AG04449 (cell line): ENCODE results near the gene KCNQ5.

Experiments
- CTCF ChIA-PET: fragments of 350-600 bp; formaldehyde crosslinking; extraction: SDS; loops from one replicate; lab custom pipeline; 2021; ENCODE audit warnings: antibody characterized with exemption; lab: Yijun Ruan, JAX
- POLR2A ChIA-PET: fragments of 400-600, 350-600 bp; formaldehyde crosslinking; extraction: SDS; loops from one replicate; lab custom pipeline; 2020; ENCODE audit warnings: antibody characterized with exemption, inconsistent platforms; lab: Yijun Ruan, JAX
- DNase-seq: peaks from one replicate; pipeline ENCODE4 v3.0.0-alpha.2; 2010; ENCODE audit warnings: low read depth, low spot score
- H3K4me3 ChIP-seq: 2 replicates; pipeline ENCODE4 v1.5.1; 2011; ENCODE audit warnings: low read depth, mild to moderate bottlenecking, control low read depth, low read length
- TF ChIP-seq, protein P1 (sequence below): IDR thresholded peaks from one replicate; pipeline ENCODE4 v1.5.1; 2011; ENCODE audit warnings: mild to moderate bottlenecking, moderate library complexity, low read length, control low read depth, inconsistent platforms; ENCODE audit not compliant: insufficient read depth; ENCODE audit errors: missing control alignments

Gene KCNQ5

GRCh38 chr6:72675396-72675795, 53.5 kb downstream of the KCNQ5 start:
- TF ChIP-seq, protein P1, sequence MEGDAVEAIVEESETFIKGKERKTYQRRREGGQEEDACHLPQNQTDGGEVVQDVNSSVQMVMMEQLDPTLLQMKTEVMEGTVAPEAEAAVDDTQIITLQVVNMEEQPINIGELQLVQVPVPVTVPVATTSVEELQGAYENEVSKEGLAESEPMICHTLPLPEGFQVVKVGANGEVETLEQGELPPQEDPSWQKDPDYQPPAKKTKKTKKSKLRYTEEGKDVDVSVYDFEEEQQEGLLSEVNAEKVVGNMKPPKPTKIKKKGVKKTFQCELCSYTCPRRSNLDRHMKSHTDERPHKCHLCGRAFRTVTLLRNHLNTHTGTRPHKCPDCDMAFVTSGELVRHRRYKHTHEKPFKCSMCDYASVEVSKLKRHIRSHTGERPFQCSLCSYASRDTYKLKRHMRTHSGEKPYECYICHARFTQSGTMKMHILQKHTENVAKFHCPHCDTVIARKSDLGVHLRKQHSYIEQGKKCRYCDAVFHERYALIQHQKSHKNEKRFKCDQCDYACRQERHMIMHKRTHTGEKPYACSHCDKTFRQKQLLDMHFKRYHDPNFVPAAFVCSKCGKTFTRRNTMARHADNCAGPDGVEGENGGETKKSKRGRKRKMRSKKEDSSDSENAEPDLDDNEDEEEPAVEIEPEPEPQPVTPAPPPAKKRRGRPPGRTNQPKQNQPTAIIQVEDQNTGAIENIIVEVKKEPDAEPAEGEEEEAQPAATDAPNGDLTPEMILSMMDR = no peak
- no peak overlapping the region for H3K4me3 ChIP-seq
- POLR2A ChIA-PET = no interaction called here
- CTCF ChIA-PET = no interaction called here
- DNase-seq = no peak

DNA sequence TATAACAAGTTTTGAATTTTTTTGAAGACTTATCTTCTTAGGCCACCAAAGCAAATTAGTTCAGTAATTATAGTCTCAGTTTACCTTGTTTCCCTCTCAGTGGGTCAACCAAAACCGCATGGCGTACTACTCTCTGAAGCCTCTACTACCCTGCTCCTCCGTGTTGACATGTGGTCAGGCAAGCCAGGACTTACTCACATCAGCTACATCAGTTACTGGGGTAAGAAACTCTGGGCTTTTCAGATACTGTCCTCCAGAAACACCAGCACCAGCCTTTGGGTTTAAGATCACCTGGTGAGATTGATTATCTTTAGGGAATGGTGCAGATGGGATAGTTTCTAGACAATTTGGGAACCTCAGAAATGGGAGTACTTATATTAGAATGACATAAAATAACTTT, 55.1 kb downstream of the KCNQ5 start:
- TF ChIP-seq, protein P1 = no peak
- ChIA-PET CTCF (no interaction called here), POLR2A (no interaction called here)
- no peak for DNase-seq
- no peak overlapping the region for H3K4me3 ChIP-seq

DNA sequence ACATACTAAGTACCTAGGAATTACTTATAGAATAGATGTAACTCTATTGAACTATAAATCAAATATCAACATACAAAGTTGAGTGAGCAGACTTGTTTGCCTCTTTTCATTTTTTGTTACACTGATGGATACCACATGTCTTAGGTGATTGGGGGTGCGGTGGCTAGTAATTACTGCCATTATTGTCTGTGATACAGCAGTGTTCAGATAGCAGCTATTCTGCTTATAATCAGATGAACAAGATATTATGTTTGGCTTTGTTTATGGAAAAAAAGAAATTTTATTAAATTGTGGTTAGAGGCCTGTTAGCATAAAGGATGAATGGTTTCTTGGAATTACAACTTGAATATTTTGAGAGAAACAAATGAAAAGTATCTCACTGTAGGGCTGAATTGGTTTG, 55.9 kb downstream of the KCNQ5 start:
- TF ChIP-seq, protein P1 = no peak
- CTCF ChIA-PET = no interaction called here
- no peak overlapping the region for H3K4me3 ChIP-seq
- POLR2A ChIA-PET = no interaction called here
- DNase-seq = no peak

- H3K4me3 ChIP-seq = no peak overlapping the region
- no peak for DNase-seq
- TF ChIP-seq, protein P1 = no peak
- POLR2A ChIA-PET = no interaction called here
- CTCF ChIA-PET = no interaction called here
Measured at GRCh38 chr6:72683797-72684196, 61.9 kb downstream of the KCNQ5 start.

- CTCF ChIA-PET = interaction anchor here (0.8 kb wide), 1 partner anchor 32 kb away, joined by 4 read pairs; no protein-coding TSS in a partner anchor
- DNase-seq = no peak
- H3K4me3 ChIP-seq = no peak overlapping the region
- POLR2A ChIA-PET = no interaction called here
- TF ChIP-seq, protein P1 = no peak
Measured at GRCh38 chr6:72689107-72689954, 67.5 kb downstream of the KCNQ5 start.

- H3K4me3 ChIP-seq = no peak overlapping the region
- ChIA-PET POLR2A (no interaction called here), CTCF (no interaction called here)
- TF ChIP-seq, protein P1 = no peak
- no peak for DNase-seq
Measured at GRCh38 chr6:72691249-72691648, 69.4 kb downstream of the KCNQ5 start.
